Prostate gland (tissue), 2 donors: ENCODE data around the gene KRT71.

Experiments
- CTCF ChIP-seq, 4 experiments: fragments of 200-600 bp in 2 of 4; fragments of 450-650 bp in 2 of 4; sonication (generic) in 2 of 4; IDR thresholded peaks; 1 replicate in 3 of 4; 2 replicates in 1 of 4; pipeline ENCODE4 v1.5.1; 2016 to 2019; ENCODE audit warnings: antibody characterized with exemption in 4 of 4, mild to moderate bottlenecking in 2 of 4, moderate library complexity in 2 of 4
- POLR2A ChIP-seq: fragments of 450-650 bp; IDR thresholded peaks from one replicate; pipeline ENCODE4 v1.6.1; 2016; ENCODE audit warnings: antibody characterized with exemption, mild to moderate bottlenecking

DNA sequence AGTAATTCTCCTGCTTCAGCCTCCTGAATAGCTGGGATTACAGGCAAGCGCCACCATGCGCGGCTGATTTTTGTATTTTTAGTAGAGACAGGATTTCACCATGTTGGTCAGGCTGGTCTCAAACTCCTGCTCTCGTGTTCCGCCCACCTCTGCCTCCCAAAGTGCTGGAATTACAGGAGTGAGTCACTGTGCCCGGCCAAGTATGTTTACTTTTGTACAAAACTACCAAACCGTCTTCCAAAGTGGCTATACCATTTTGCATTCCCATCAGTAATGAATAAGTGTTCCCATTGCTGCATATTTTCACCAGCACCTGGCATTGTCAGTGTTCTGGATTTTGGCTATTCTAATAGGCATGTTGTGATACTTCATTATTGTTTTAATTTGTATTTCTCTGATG is 51.5 kb downstream of the KRT71 start:
- TF ChIP-seq CTCF (IDR thresholded peaks at IDR 0.05) (no peak), POLR2A (no peak)
